H1 (cell line): ENCODE measurements around the gene HLF. TPM values are rescaled to one million over a fixed set of nuclear protein-coding genes. Genes with fewer than 3 reads are reported as not detected.

Source experiments
- CTCF ChIA-PET: fragments of 300-600 bp; sonication (Branson Sonifier 250); formaldehyde crosslinking; loops from one replicate; lab custom pipeline; 2021; ENCODE audit not compliant: partially characterized antibody; lab: Charles Lee
- POLR2A ChIA-PET: fragments of 300-600 bp; sonication (Branson Sonifier 250); formaldehyde crosslinking; loops from one replicate; lab custom pipeline; 2021; ENCODE audit warnings: inconsistent platforms; ENCODE audit not compliant: partially characterized antibody; lab: Charles Lee
- DNase-seq, 2 experiments: peaks; one replicate each; pipeline versions ENCODE4 v3.0.0 to v3.0.0-alpha.2; 2010 to 2022; ENCODE audit warnings: low spot score in 2 of 2, low read depth in 1 of 2, mixed read lengths in 1 of 2
- FAIRE-seq: peaks from 2 replicates; lab custom pipeline; 2011; peaks lifted over from hg19 to GRCh38; lab: Jason Lieb, UNC
- H2AFZ ChIP-seq: 2 replicates; pipeline ENCODE4 v1.8.1; 2012; ENCODE audit warnings: low read length, inconsistent platforms
- H2AK5ac ChIP-seq: 2 replicates; pipeline ENCODE4 v1.6.1; 2013; ENCODE audit warnings: low read depth, low read length
- H2BK120ac ChIP-seq: replicated peaks from 2 replicates; pipeline ENCODE3; 2013; ENCODE audit warnings: low read depth, low read length, inconsistent platforms
- H2BK12ac ChIP-seq: 2 replicates; pipeline ENCODE4 v1.6.1; 2013; ENCODE audit warnings: low read depth, low read length
- H2BK15ac ChIP-seq: 2 replicates; pipeline ENCODE4 v1.6.1; 2013; ENCODE audit warnings: low read length
- H2BK20ac ChIP-seq: 2 replicates; pipeline ENCODE4 v1.6.1; 2013; ENCODE audit warnings: low read length
- H2BK5ac ChIP-seq: 2 replicates; pipeline ENCODE4 v1.6.1; 2013; ENCODE audit warnings: low read depth, low read length
- H3K14ac ChIP-seq: 2 replicates; pipeline ENCODE4 v1.6.1; 2013; ENCODE audit warnings: inconsistent platforms; ENCODE audit not compliant: insufficient read length
- H3K18ac ChIP-seq: 2 replicates; pipeline ENCODE4 v1.6.1; 2013; ENCODE audit warnings: low read length; ENCODE audit errors: extremely low read depth
- H3K23ac ChIP-seq: 2 replicates; pipeline ENCODE4 v1.6.1; 2013; ENCODE audit warnings: inconsistent platforms; ENCODE audit not compliant: insufficient read length
- H3K23me2 ChIP-seq: 2 replicates; pipeline ENCODE4 v1.6.1; 2013; ENCODE audit warnings: low read depth, low read length
- H3K27ac ChIP-seq: 2 replicates; pipeline ENCODE4 v1.6.1; 2011; ENCODE audit warnings: low read depth, low read length, inconsistent platforms
- H3K27me3 ChIP-seq, 4 experiments: replicated peaks in 1 of 4; 1 replicate in 1 of 4; 2 replicates in 3 of 4; pipeline versions ENCODE4 v1.6.1 to v1.8.1; 2011 to 2013; ENCODE audit warnings: low read length in 3 of 4, mild to moderate bottlenecking in 3 of 4, inconsistent platforms in 2 of 4, mixed read lengths in 2 of 4, moderate library complexity in 1 of 4; ENCODE audit not compliant: control insufficient read depth in 3 of 4, insufficient read depth in 3 of 4; ENCODE audit errors: extremely low read depth in 1 of 4
- H3K36me3 ChIP-seq, 4 experiments: 2 replicates each; pipeline versions ENCODE4 v1.6.1 to v1.8.1; 2011 to 2013; ENCODE audit warnings: mild to moderate bottlenecking in 4 of 4, low read length in 3 of 4, moderate library complexity in 2 of 4, control low read depth in 1 of 4, inconsistent platforms in 1 of 4; ENCODE audit not compliant: insufficient read depth in 4 of 4, control insufficient read depth in 2 of 4
- H3K4ac ChIP-seq: replicated peaks from 2 replicates; pipeline ENCODE3; 2013; ENCODE audit warnings: low read length, low read depth, mixed read lengths, inconsistent platforms; ENCODE audit not compliant: insufficient read length
- H3K4me1 ChIP-seq, 4 experiments: replicated peaks in 1 of 4; 1 replicate in 1 of 4; 2 replicates in 3 of 4; pipeline versions ENCODE4 v1.6.1 to v1.8.1; 2011 to 2013; ENCODE audit warnings: low read length in 3 of 4, inconsistent platforms in 2 of 4, mixed read lengths in 1 of 4; ENCODE audit not compliant: insufficient read depth in 4 of 4, control insufficient read depth in 3 of 4
- H3K4me2 ChIP-seq, 2 experiments: 2 replicates each; pipeline versions ENCODE4 v1.6.1 to v1.8.1; 2011 to 2013; ENCODE audit warnings: low read depth in 2 of 2, low read length in 2 of 2, control low read depth in 1 of 2, inconsistent platforms in 1 of 2, mild to moderate bottlenecking in 1 of 2; ENCODE audit not compliant: insufficient read depth in 1 of 2
- H3K4me3 ChIP-seq, 4 experiments: fragments of 200-600, 300-600 bp in 1 of 4; sonication (generic), shearing (Covaris generic), sonication (Bioruptor Twin) in 1 of 4; 2 replicates each; pipeline versions ENCODE4 v1.5.1 to v1.8.1; 2011 to 2016; ENCODE audit warnings: low read length in 4 of 4, low read depth in 3 of 4, control low read depth in 2 of 4, inconsistent platforms in 2 of 4, mild to moderate bottlenecking in 2 of 4, mixed read lengths in 1 of 4, moderate library complexity in 1 of 4; ENCODE audit not compliant: insufficient read depth in 2 of 4; ENCODE audit errors: extremely low read depth in 1 of 4
- H3K56ac ChIP-seq: replicated peaks from 2 replicates; pipeline ENCODE3; 2013; ENCODE audit warnings: low read depth, mild to moderate bottlenecking, mixed read lengths, low read length, inconsistent platforms; ENCODE audit not compliant: insufficient read length
- H3K79me1 ChIP-seq: 2 replicates; pipeline ENCODE4 v1.6.1; 2013; ENCODE audit warnings: low read depth, low read length, control low read depth
- H3K79me2 ChIP-seq, 2 experiments: 2 replicates each; pipeline versions ENCODE4 v1.6.1 to v1.8.1; 2012 to 2013; ENCODE audit warnings: low read length in 2 of 2, mild to moderate bottlenecking in 2 of 2, inconsistent platforms in 1 of 2; ENCODE audit not compliant: insufficient read depth in 2 of 2, control insufficient read depth in 1 of 2
- H3K9ac ChIP-seq, 4 experiments: replicated peaks in 1 of 4; 1 replicate in 1 of 4; 2 replicates in 3 of 4; pipeline versions ENCODE4 v1.6.1 to v1.8.1; 2011 to 2013; ENCODE audit warnings: low read depth in 3 of 4, low read length in 3 of 4, control low read depth in 2 of 4, mild to moderate bottlenecking in 2 of 4, moderate library complexity in 2 of 4, inconsistent platforms in 1 of 4; ENCODE audit errors: extremely low read depth in 1 of 4
- H3K9me3 ChIP-seq, 2 experiments: 2 replicates each; pipeline versions ENCODE4 v1.6.1 to v1.8.1; 2012 to 2013; ENCODE audit warnings: mild to moderate bottlenecking in 2 of 2, moderate library complexity in 2 of 2, control low read depth in 1 of 2, inconsistent platforms in 1 of 2, low read depth in 1 of 2, low read length in 1 of 2, mixed read lengths in 1 of 2; ENCODE audit not compliant: insufficient read depth in 2 of 2
- H4K20me1 ChIP-seq, 2 experiments: replicated peaks in 1 of 2; 2 replicates each; pipeline versions ENCODE3 to v1.8.1; 2011 to 2013; ENCODE audit warnings: inconsistent platforms in 2 of 2, low read length in 2 of 2, mild to moderate bottlenecking in 1 of 2; ENCODE audit not compliant: insufficient read depth in 2 of 2, control insufficient read depth in 1 of 2
- H4K5ac ChIP-seq: 2 replicates; pipeline ENCODE4 v1.6.1; 2013; ENCODE audit warnings: low read length, low read depth, mixed read lengths, inconsistent platforms; ENCODE audit not compliant: insufficient read length
- H4K8ac ChIP-seq: 2 replicates; pipeline ENCODE4 v1.8.0; 2013; ENCODE audit warnings: mild to moderate bottlenecking, moderate library complexity, low read length, inconsistent platforms; ENCODE audit not compliant: insufficient read depth; ENCODE audit errors: extremely low read depth
- H4K91ac ChIP-seq: replicated peaks from 2 replicates; pipeline ENCODE3; 2013; ENCODE audit warnings: low read length, mixed read lengths, inconsistent platforms; ENCODE audit not compliant: insufficient read length
- BRCA1 ChIP-seq: IDR thresholded peaks from 2 replicates; pipeline ENCODE4 v1.6.1; 2012; ENCODE audit warnings: low read depth, low read length, improper control_type of control experiment
- CBX8 ChIP-seq: fragments of 300-800, 300-1000 bp; sonication (generic); IDR thresholded peaks from 2 replicates; pipeline ENCODE4 v1.7.1; 2016; ENCODE audit warnings: low read depth, low read length, borderline replicate concordance
- CHD1 ChIP-seq: IDR thresholded peaks from 2 replicates; pipeline ENCODE4 v1.6.1; 2012; ENCODE audit warnings: low read depth, low read length, improper control_type of control experiment
- EP300 ChIP-seq, 2 experiments: IDR thresholded peaks; 1 replicate in 1 of 2; 2 replicates in 1 of 2; pipeline ENCODE4 v1.6.1; 2011 to 2012; ENCODE audit warnings: low read depth in 2 of 2, low read length in 2 of 2, mild to moderate bottlenecking in 2 of 2, borderline replicate concordance in 1 of 2, inconsistent platforms in 1 of 2, moderate library complexity in 1 of 2
- HDAC2 ChIP-seq, 2 experiments: fragments of 300-600 bp in 1 of 2; sonication (generic) in 1 of 2; IDR thresholded peaks; 2 replicates each; pipeline ENCODE4 v1.6.1; 2011 to 2012; ENCODE audit warnings: low read depth in 2 of 2, low read length in 2 of 2, mild to moderate bottlenecking in 2 of 2, moderate library complexity in 2 of 2, borderline replicate concordance in 1 of 2, inconsistent platforms in 1 of 2
- POLR2AphosphoS5 ChIP-seq: IDR thresholded peaks from 2 replicates; pipeline ENCODE4 v1.6.1; 2011; ENCODE audit warnings: low read depth, low read length
- SAP30 ChIP-seq: fragments of 300-600 bp; sonication (generic); IDR thresholded peaks from 2 replicates; pipeline ENCODE4 v1.7.1; 2012; ENCODE audit warnings: low read length, moderate library complexity, mild to moderate bottlenecking, inconsistent platforms; ENCODE audit not compliant: insufficient read depth, insufficient replicate concordance
- SRF ChIP-seq: IDR thresholded peaks from 2 replicates; pipeline ENCODE4 v1.6.1; 2011; ENCODE audit warnings: mild to moderate bottlenecking, low read depth, low read length, moderate library complexity
- TEAD4 ChIP-seq: IDR thresholded peaks from 2 replicates; pipeline ENCODE4 v1.6.1; 2012; ENCODE audit warnings: low read depth, low read length, inconsistent platforms, mixed read lengths
- ZNF274 ChIP-seq: IDR thresholded peaks from 2 replicates; pipeline ENCODE4 v1.7.0; 2012; ENCODE audit warnings: low read length, borderline replicate concordance; ENCODE audit errors: extremely low read depth
- WGBS, 2 experiments: shearing (Covaris generic) in 1 of 2; methylation state at CpG; one replicate each; pipeline versions ENCODE4 v1.1.6 to v1.1.7; 2013 to 2015; ENCODE audit warnings: low lambda C conversion rate in 2 of 2, mixed read lengths in 2 of 2, inconsistent platforms in 1 of 2, low coverage in 1 of 2, missing lambda C conversion rate in 1 of 2; ENCODE audit not compliant: insufficient replicate concordance in 2 of 2, insufficient coverage in 1 of 2, insufficient read length in 1 of 2; ENCODE audit errors: extremely low coverage in 1 of 2, missing lambda C conversion rate in 1 of 2; 5-methylcytosine and 5-hydroxymethylcytosine counted together
- polyA plus RNA-seq, 7 experiments: library from polyadenylated mRNA; depleted of rRNA in 3 of 7; stranded (reverse) in 5 of 7; unstranded in 2 of 7; fragments of >200 nt in 5 of 7; fragments of 200-250 nt in 2 of 7; gene quantifications; 1 replicate in 5 of 7; 2 replicates in 1 of 7; 4 replicates in 1 of 7; pipeline versions ENCODE4 v1.2.1 to v1.2.3, GENCODE V29; 2011 to 2013; ENCODE audit warnings: missing spikeins in 2 of 7, mixed read lengths in 2 of 7
- total RNA-seq: library from RNA; stranded (reverse); fragmentation: NEBNext Ultra II Directional; extraction: Animal tissue kit (Norgen Biotek cat#: 25700); gene quantifications from 2 replicates; pipeline ENCODE4 v1.2.1, GENCODE V29; 2021
- TF ChIP-seq, protein P1 (sequence below), 3 experiments: IDR thresholded peaks; 1 replicate in 2 of 3; 2 replicates in 1 of 3; pipeline versions ENCODE4 v1.5.1 to v1.6.1; 2011; ENCODE audit warnings: low read length in 3 of 3, mild to moderate bottlenecking in 3 of 3, inconsistent platforms in 2 of 3, low read depth in 1 of 3, moderate library complexity in 1 of 3; ENCODE audit not compliant: insufficient read depth in 1 of 3; ENCODE audit errors: control extremely low read depth in 1 of 3

Gene HLF
- total and polyA plus RNA-seq, 2 of the 8 experiments (the other 6 are each of a cell fraction or from before 2014, with no cell fraction given): 0.39 to 0.60 TPM

DNA sequence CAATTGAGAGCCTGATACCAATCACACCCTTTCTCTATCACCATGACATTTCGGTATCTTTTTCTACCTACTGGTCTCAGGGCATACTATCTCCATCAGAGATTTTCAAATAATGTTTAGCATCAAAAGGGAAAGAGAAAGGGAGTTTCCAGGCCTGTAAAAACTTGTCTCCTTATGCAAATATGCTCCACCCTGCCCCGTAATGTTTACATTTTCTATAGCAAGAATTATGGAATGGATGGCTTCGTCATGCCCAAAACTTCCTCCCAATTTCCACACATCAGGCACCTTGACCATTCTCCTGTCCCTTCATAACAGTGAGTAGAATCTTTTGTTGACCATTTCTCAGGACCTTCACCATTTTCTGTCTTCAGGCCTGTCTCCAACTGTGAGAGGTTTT is 30.9 kb upstream of the HLF start:
- H3K27me3 ChIP-seq: peaks cover 0 to 5% (median 2%) of the 10 kb centered on the region in 4 experiments; a peak in 3 of 7 replicates
- ChIA-PET POLR2A (no interaction called here), CTCF (interaction anchor here (1.4 to 1.7 kb wide), 2 partner anchors 13 to 19 kb away, joined by 3 to 4 read pairs; no protein-coding TSS in a partner anchor)
- H2BK5ac ChIP-seq: no peak overlapping the region
- H3K4me3 ChIP-seq: no peak overlapping the region
- H3K4ac ChIP-seq: no peak overlapping the region
- no peaks in the 10 kb centered on the region for H3K79me2 ChIP-seq
- no peak overlapping the region for H4K5ac ChIP-seq
- H4K20me1 ChIP-seq: no peaks in the 10 kb centered on the region
- no peak overlapping the region for H2AK5ac ChIP-seq
- no peak overlapping the region for H2BK12ac ChIP-seq
- no peak overlapping the region for H3K56ac ChIP-seq
- H3K9ac ChIP-seq: no peak overlapping the region
- no peaks in the 10 kb centered on the region for H3K36me3 ChIP-seq
- no peak for FAIRE-seq
- 90% methylated on average over 3 of the region's 3 CpGs; no CpG with 5 or more reads in 1 of the 2 experiments for WGBS, 2 experiments
- no peak overlapping the region for H2BK20ac ChIP-seq
- no peak overlapping the region for H3K18ac ChIP-seq
- peaks cover 0 to 3% (median 0%) of the 10 kb centered on the region in 4 experiments; a peak in 1 of 7 replicates for H3K4me1 ChIP-seq
- no peak overlapping the region for H4K8ac ChIP-seq
- no peak for DNase-seq
- H3K23ac ChIP-seq: no peak overlapping the region
- H3K14ac ChIP-seq: no peak overlapping the region
- no peak overlapping the region for H3K27ac ChIP-seq
- H3K9me3 ChIP-seq: no peaks in the 10 kb centered on the region
- H2BK15ac ChIP-seq: no peak overlapping the region
- H3K4me2 ChIP-seq: no peak overlapping the region
- H2BK120ac ChIP-seq: no peak overlapping the region
- H3K23me2 ChIP-seq: peaks cover 3% of the 10 kb centered on the region
- H4K91ac ChIP-seq: no peak overlapping the region
- H3K79me1 ChIP-seq: no peaks in the 10 kb centered on the region
- no peak overlapping the region for H2AFZ ChIP-seq
- no peak for TF ChIP-seq CHD1
- TF ChIP-seq SAP30: no peak
- no peak for TF ChIP-seq POLR2AphosphoS5
- no peak for TF ChIP-seq CBX8
- no peak for TF ChIP-seq ZNF274
- no peak for TF ChIP-seq SRF
- TF ChIP-seq, protein P1, sequence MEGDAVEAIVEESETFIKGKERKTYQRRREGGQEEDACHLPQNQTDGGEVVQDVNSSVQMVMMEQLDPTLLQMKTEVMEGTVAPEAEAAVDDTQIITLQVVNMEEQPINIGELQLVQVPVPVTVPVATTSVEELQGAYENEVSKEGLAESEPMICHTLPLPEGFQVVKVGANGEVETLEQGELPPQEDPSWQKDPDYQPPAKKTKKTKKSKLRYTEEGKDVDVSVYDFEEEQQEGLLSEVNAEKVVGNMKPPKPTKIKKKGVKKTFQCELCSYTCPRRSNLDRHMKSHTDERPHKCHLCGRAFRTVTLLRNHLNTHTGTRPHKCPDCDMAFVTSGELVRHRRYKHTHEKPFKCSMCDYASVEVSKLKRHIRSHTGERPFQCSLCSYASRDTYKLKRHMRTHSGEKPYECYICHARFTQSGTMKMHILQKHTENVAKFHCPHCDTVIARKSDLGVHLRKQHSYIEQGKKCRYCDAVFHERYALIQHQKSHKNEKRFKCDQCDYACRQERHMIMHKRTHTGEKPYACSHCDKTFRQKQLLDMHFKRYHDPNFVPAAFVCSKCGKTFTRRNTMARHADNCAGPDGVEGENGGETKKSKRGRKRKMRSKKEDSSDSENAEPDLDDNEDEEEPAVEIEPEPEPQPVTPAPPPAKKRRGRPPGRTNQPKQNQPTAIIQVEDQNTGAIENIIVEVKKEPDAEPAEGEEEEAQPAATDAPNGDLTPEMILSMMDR (IDR thresholded peaks at IDR 0.05; ENCODE audit: control extremely low read depth in 1 of 3, insufficient read depth in 1 of 3, low read depth in 1 of 3, low read length in 3 of 3): no peak
- TF ChIP-seq EP300 (IDR thresholded peaks at IDR 0.05; ENCODE audit: borderline replicate concordance in 1 of 2, low read depth in 2 of 2, low read length in 2 of 2): no peak
- TF ChIP-seq HDAC2 (IDR thresholded peaks at IDR 0.05; ENCODE audit: borderline replicate concordance in 1 of 2, low read depth in 2 of 2, low read length in 2 of 2): no peak
- no peak for TF ChIP-seq TEAD4
- no peak for TF ChIP-seq BRCA1
